Osteoblast (primary cell): ENCODE measurements around the gene NCAM1. TPM values are rescaled to one million over a fixed set of nuclear protein-coding genes. Genes with fewer than 3 reads are reported as not detected.

ENCODE experiments used
- DNase-seq: peaks from one replicate; pipeline ENCODE4 v3.0.0; 2011; ENCODE audit warnings: low spot score, mixed read lengths; ENCODE audit not compliant: insufficient read length; ENCODE audit errors: missing footprints
- H2AFZ ChIP-seq: 2 replicates; pipeline ENCODE4 v1.6.0; 2011; ENCODE audit warnings: mild to moderate bottlenecking, low read length
- H3K27ac ChIP-seq: 2 replicates; pipeline ENCODE4 v1.5.1; 2011; ENCODE audit warnings: mild to moderate bottlenecking, low read depth, low read length, moderate library complexity
- H3K27me3 ChIP-seq: 2 replicates; pipeline ENCODE4 v1.6.0; 2012; ENCODE audit warnings: mild to moderate bottlenecking, control low read depth, inconsistent platforms, low read length, moderate library complexity; ENCODE audit not compliant: insufficient read depth
- H3K36me3 ChIP-seq: 2 replicates; pipeline ENCODE4 v1.5.1; 2011; ENCODE audit warnings: mild to moderate bottlenecking, low read length, control low read depth, moderate library complexity; ENCODE audit not compliant: insufficient read depth
- H3K4me1 ChIP-seq: 2 replicates; pipeline ENCODE4 v1.5.1; 2011; ENCODE audit warnings: mild to moderate bottlenecking, low read length, control low read depth, moderate library complexity; ENCODE audit not compliant: insufficient read depth
- H3K4me2 ChIP-seq: 2 replicates; pipeline ENCODE4 v1.6.0; 2011; ENCODE audit warnings: mild to moderate bottlenecking, low read length; ENCODE audit not compliant: insufficient read depth
- H3K4me3 ChIP-seq: fragments of 200-600 bp; sonication (generic); 3 replicates; pipeline ENCODE4 v1.5.1; 2012; ENCODE audit warnings: mild to moderate bottlenecking, low read length, inconsistent platforms; ENCODE audit not compliant: insufficient read depth
- H3K79me2 ChIP-seq: 2 replicates; pipeline ENCODE4 v1.6.0; 2012; ENCODE audit warnings: mild to moderate bottlenecking, low read length, control low read depth, inconsistent platforms; ENCODE audit not compliant: insufficient read depth
- H3K9me3 ChIP-seq: 2 replicates; pipeline ENCODE4 v1.5.1; 2011; ENCODE audit warnings: low read depth, low read length, control low read depth
- H4K20me1 ChIP-seq: 2 replicates; pipeline ENCODE4 v1.6.0; 2012; ENCODE audit warnings: mild to moderate bottlenecking, low read length, control low read depth; ENCODE audit not compliant: insufficient read depth
- total RNA-seq: library from RNA; depleted of rRNA; stranded (reverse); fragments of >200 nt; gene quantifications from 2 replicates; pipeline ENCODE4 v1.2.3, GENCODE V29; 2012
- TF ChIP-seq, protein P1 (sequence below): IDR thresholded peaks from 2 replicates; pipeline ENCODE4 v1.5.1; 2011; ENCODE audit warnings: mild to moderate bottlenecking, low read depth, low read length, moderate library complexity; ENCODE audit errors: extremely low read depth

Gene NCAM1
- total RNA-seq, 1 donor = 2.2 TPM

- Histone ChIP-seq H3K27me3 (no peaks in the 10 kb centered on the region), H2AFZ (no peak overlapping the region), H3K4me1 (no peaks in the 10 kb centered on the region), H3K4me3 (no peak overlapping the region), H3K27ac (no peak overlapping the region), H4K20me1 (no peaks in the 10 kb centered on the region), H3K9me3 (no peaks in the 10 kb centered on the region), H3K36me3 (no peaks in the 10 kb centered on the region), H3K79me2 (no peaks in the 10 kb centered on the region), H3K4me2 (no peak overlapping the region)
- DNase-seq = no peak
- TF ChIP-seq, protein P1, sequence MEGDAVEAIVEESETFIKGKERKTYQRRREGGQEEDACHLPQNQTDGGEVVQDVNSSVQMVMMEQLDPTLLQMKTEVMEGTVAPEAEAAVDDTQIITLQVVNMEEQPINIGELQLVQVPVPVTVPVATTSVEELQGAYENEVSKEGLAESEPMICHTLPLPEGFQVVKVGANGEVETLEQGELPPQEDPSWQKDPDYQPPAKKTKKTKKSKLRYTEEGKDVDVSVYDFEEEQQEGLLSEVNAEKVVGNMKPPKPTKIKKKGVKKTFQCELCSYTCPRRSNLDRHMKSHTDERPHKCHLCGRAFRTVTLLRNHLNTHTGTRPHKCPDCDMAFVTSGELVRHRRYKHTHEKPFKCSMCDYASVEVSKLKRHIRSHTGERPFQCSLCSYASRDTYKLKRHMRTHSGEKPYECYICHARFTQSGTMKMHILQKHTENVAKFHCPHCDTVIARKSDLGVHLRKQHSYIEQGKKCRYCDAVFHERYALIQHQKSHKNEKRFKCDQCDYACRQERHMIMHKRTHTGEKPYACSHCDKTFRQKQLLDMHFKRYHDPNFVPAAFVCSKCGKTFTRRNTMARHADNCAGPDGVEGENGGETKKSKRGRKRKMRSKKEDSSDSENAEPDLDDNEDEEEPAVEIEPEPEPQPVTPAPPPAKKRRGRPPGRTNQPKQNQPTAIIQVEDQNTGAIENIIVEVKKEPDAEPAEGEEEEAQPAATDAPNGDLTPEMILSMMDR = no peak
Measured at GRCh38 chr11:113272927-113273615, 311.9 kb downstream of the NCAM1 start.

GRCh38 chr11:113273720-113274119, 312.5 kb downstream of the NCAM1 start:
- Histone ChIP-seq H2AFZ (no peak overlapping the region), H3K4me3 (no peak overlapping the region), H3K27ac (no peak overlapping the region), H3K79me2 (no peaks in the 10 kb centered on the region), H3K36me3 (no peaks in the 10 kb centered on the region), H3K4me1 (no peaks in the 10 kb centered on the region), H3K4me2 (no peak overlapping the region), H3K9me3 (no peaks in the 10 kb centered on the region), H4K20me1 (no peaks in the 10 kb centered on the region), H3K27me3 (no peaks in the 10 kb centered on the region)
- TF ChIP-seq, protein P1 = no peak
- no peak for DNase-seq

- H3K27ac ChIP-seq = no peak overlapping the region
- H3K4me2 ChIP-seq = no peak overlapping the region
- no peaks in the 10 kb centered on the region for H3K9me3 ChIP-seq
- H2AFZ ChIP-seq = no peak overlapping the region
- TF ChIP-seq, protein P1 = no peak
- no peaks in the 10 kb centered on the region for H3K27me3 ChIP-seq
- no peaks in the 10 kb centered on the region for H3K4me1 ChIP-seq
- H3K79me2 ChIP-seq = no peaks in the 10 kb centered on the region
- DNase-seq = no peak
- H3K36me3 ChIP-seq = no peaks in the 10 kb centered on the region
- no peaks in the 10 kb centered on the region for H4K20me1 ChIP-seq
- H3K4me3 ChIP-seq = no peak overlapping the region
Measured at GRCh38 chr11:113274713-113275582, 313.7 kb downstream of the NCAM1 start.

DNA sequence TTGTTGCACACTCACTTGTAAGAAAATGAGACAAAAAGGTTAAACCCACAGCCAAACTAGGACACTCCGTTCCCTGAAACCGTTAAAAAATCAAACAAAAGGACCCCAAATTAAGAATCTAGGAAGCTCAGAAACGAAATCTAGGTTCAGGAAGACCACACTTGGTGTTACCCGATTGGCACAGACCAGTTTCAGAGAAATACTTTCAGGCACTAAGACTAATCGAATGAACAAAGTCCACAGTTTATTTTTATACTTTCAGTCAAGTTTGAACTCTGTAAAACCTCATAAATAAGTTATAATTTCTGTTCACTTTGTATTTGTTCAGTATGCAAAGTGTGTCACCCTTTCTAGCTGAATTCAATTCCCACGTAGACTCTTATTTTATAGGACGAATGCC, 314.4 kb downstream of the NCAM1 start:
- Histone ChIP-seq H3K9me3 (no peaks in the 10 kb centered on the region), H3K79me2 (no peaks in the 10 kb centered on the region), H3K4me2 (no peak overlapping the region), H3K36me3 (no peaks in the 10 kb centered on the region), H4K20me1 (no peaks in the 10 kb centered on the region), H2AFZ (no peak overlapping the region), H3K27ac (no peak overlapping the region), H3K4me1 (no peaks in the 10 kb centered on the region), H3K27me3 (no peaks in the 10 kb centered on the region), H3K4me3 (no peak overlapping the region)
- TF ChIP-seq, protein P1 = no peak
- DNase-seq = no peak
